ENCODE measurements around the gene FAM171A1.
A peak's percentile ranks its signal among the peaks of the same experiment; 100 is the strongest.

Gene FAM171A1

GRCh38 chr10:15242261-15242840 is 128.7 kb downstream of the FAM171A1 start:
- DNase-seq (ENCODE audit: low spot score), result no peak

GRCh38 chr10:15241306-15241705 is 129.8 kb downstream of the FAM171A1 start:
- no peak for DNase-seq (ENCODE audit: low spot score)

- DNase-seq (ENCODE audit: low spot score), result no peak
These were observed 132.3 kb downstream of the FAM171A1 start for GRCh38 chr10:15238555-15239335.

GRCh38 chr10:15237351-15237750 is 133.7 kb downstream of the FAM171A1 start:
- DNase-seq (ENCODE audit: low spot score), result no peak

GRCh38 chr10:15236340-15236739 is 134.7 kb downstream of the FAM171A1 start:
- DNase-seq (ENCODE audit: low spot score), result no peak

- DNase-seq (ENCODE audit: low spot score), result no peak
These were observed 138.8 kb downstream of the FAM171A1 start for GRCh38 chr10:15232279-15232678.

GRCh38 chr10:15231426-15231825 is 139.7 kb downstream of the FAM171A1 start:
- DNase-seq (ENCODE audit: low spot score), result no peak

GRCh38 chr10:15230257-15230656 is 140.8 kb downstream of the FAM171A1 start:
- no peak for DNase-seq (ENCODE audit: low spot score)

GRCh38 chr10:15229268-15229667 is 141.8 kb downstream of the FAM171A1 start:
- DNase-seq (ENCODE audit: low spot score), result no peak

GRCh38 chr10:15228426-15228825 is 142.7 kb downstream of the FAM171A1 start:
- DNase-seq (ENCODE audit: low spot score), result no peak

- no peak for DNase-seq (ENCODE audit: low spot score)
These were observed 143.3 kb downstream of the FAM171A1 start for GRCh38 chr10:15227611-15228372.

GRCh38 chr10:15225511-15225910 is 145.6 kb downstream of the FAM171A1 start:
- no peak for DNase-seq (ENCODE audit: low spot score)

- DNase-seq (ENCODE audit: low spot score), result no peak
These were observed 146.1 kb downstream of the FAM171A1 start for GRCh38 chr10:15224948-15225347.

- DNase-seq (ENCODE audit: low spot score), result no peak
These were observed 147.9 kb downstream of the FAM171A1 start for GRCh38 chr10:15223174-15223573.

GRCh38 chr10:15222511-15222910 is 148.6 kb downstream of the FAM171A1 start:
- DNase-seq (ENCODE audit: low spot score), result no peak

GRCh38 chr10:15220445-15220844 is 150.6 kb downstream of the FAM171A1 start:
- DNase-seq (ENCODE audit: low spot score), result no peak

GRCh38 chr10:15216700-15217099 is 154.4 kb downstream of the FAM171A1 start:
- no peak for DNase-seq (ENCODE audit: low spot score)

- DNase-seq (ENCODE audit: low spot score), result no peak
These were observed 156.9 kb downstream of the FAM171A1 start for GRCh38 chr10:15214237-15214636.

GRCh38 chr10:15213461-15213861 is 157.6 kb downstream of the FAM171A1 start:
- DNase-seq (ENCODE audit: low spot score), result no peak

- no peak for DNase-seq (ENCODE audit: low spot score)
These were observed 159.6 kb downstream of the FAM171A1 start for GRCh38 chr10:15211464-15211979.

GRCh38 chr10:15210521-15210920 is 160.6 kb downstream of the FAM171A1 start:
- DNase-seq (ENCODE audit: low spot score), result no peak

- DNase-seq (ENCODE audit: low spot score), result peak; percentile 62
These were observed 161.1 kb downstream of the FAM171A1 start for GRCh38 chr10:15209827-15210509.
